Heart right ventricle (tissue), 16 donors: ENCODE measurements around the gene OPRM1. TPM values are rescaled to one million over a fixed set of nuclear protein-coding genes. Genes with fewer than 3 reads are reported as not detected.

Experiments used
- ATAC-seq, 8 donors: fragments of 200-7000 bp; cut with Tn5 transposase; one replicate each; pipeline ENCODE4 v1.9.1; 2020; ENCODE audit warnings: mild to moderate bottlenecking in 8 of 8, moderate library complexity in 8 of 8, moderate number of reproducible peaks in 1 of 8
- DNase-seq, 2 donors: peaks; one replicate each; pipeline ENCODE4 v3.0.0-alpha.2; 2020
- H3K27ac ChIP-seq, 10 donors: fragments of 200-600 bp; sonication (generic) in 2 of 10; one replicate each; pipeline versions ENCODE4 v1.5.0 to v1.8.0; 2020 to 2022; ENCODE audit warnings: mild to moderate bottlenecking in 3 of 10
- H3K27me3 ChIP-seq, 7 donors: fragments of 200-600 bp; one replicate each; pipeline ENCODE4 v1.8.0; 2021 to 2022; ENCODE audit warnings: mild to moderate bottlenecking in 2 of 7
- H3K36me3 ChIP-seq, 9 donors: fragments of 200-600 bp; sonication (generic) in 1 of 9; one replicate each; pipeline versions ENCODE4 v1.5.0 to v1.8.0; 2020 to 2022; ENCODE audit warnings: mild to moderate bottlenecking in 2 of 9
- H3K4me1 ChIP-seq, 9 donors: fragments of 200-600 bp; sonication (generic) in 1 of 9; one replicate each; pipeline versions ENCODE4 v1.5.0 to v1.8.0; 2020 to 2022; ENCODE audit warnings: mild to moderate bottlenecking in 4 of 9
- H3K4me3 ChIP-seq, 10 donors: fragments of 200-600 bp; sonication (generic) in 2 of 10; one replicate each; pipeline versions ENCODE4 v1.5.0 to v1.8.0; 2020 to 2022; ENCODE audit warnings: mild to moderate bottlenecking in 7 of 10, moderate library complexity in 2 of 10
- H3K9me3 ChIP-seq, 11 donors: fragments of 200-600 bp in 10 of 11; sonication (generic) in 2 of 11; one replicate each; pipeline versions ENCODE4 v1.5.0 to v1.8.0; 2013 to 2022; ENCODE audit warnings: mild to moderate bottlenecking in 2 of 11, control low read depth in 1 of 11, moderate library complexity in 1 of 11
- WGBS, 2 donors: extraction: QIAGEN DNeasy Blood & Tissue Kit; methylation state at CpG; one replicate each; pipeline ENCODE4 v1.1.7; 2013; ENCODE audit warnings: inconsistent platforms in 1 of 2; 5-methylcytosine and 5-hydroxymethylcytosine counted together
- intact Hi-C, 10 donors: fragments of 100-400 bp; cut with DNase I; formaldehyde crosslinking; loops; one replicate each; pipeline versions ENCODE4 v1.11.1 to v1.14.2; 2022
- polyA plus RNA-seq, 2 donors: library from polyadenylated mRNA; stranded (reverse); fragments of 200-250 nt; gene quantifications; one replicate each; pipeline ENCODE4 v1.2.3, GENCODE V29; 2013
- total RNA-seq, 10 donors: library from RNA; stranded (reverse); fragmentation: NEBNext Ultra II Directional in 3 of 10; extraction: Animal tissue kit (Norgen Biotek cat#: 25700) in 3 of 10; gene quantifications; one replicate each; pipeline versions ENCODE4 v1.2.1 to v1.2.4, GENCODE V29; 2021 to 2023
- TF ChIP-seq, protein P1 (sequence below), 9 donors: fragments of 200-600 bp; sonication (generic) in 2 of 9; IDR thresholded peaks; one replicate each; pipeline versions ENCODE4 v1.5.0 to v1.8.0; 2021 to 2022; ENCODE audit warnings: antibody characterized with exemption in 9 of 9, mild to moderate bottlenecking in 5 of 9, moderate library complexity in 1 of 9
- donor health status: Arrhythmogenic right ventricular cardiomyopathy.
- donor health status: ischemic (EF 13 %, LVEDD 7.1; RV severe dilation, severe dysfunction).
- donor health status: healthy with polysubstance abuse.
- donor health status: DM: no; HTN: yes; CAD: no.
- donor health status: DM: no; HTN: no; CAD: no.
- donor health status: ischemic (EF 25% LVEDD 6.9; RV normal size, moderate dysfunction).
- donor health status: ischemic (EF 25% LVEDD 5.7; RV mildly dilated, moderate dysfunction).
- donor health status: healthy.
- donor health status: DM: yes; HTN: yes; CAD: no.
- donor health status: Ischemic cardiomyopathy.
- donor health status: ischemic (EF 35%, LVEDD 5.7; RV mildly dilated, moderate dysfunction).
- donor health status: nonischemic (EF 11% LVEDD 7.7; RV severe dilation, severe dysfunction).
- donor health status: DM: yes; HTN: yes; CAD: no.
- donor health status: PGD.
- donor health status: ischemic (EF 29% LVEDD 5.4; RV normal size, mild dysfunction).
- donor health status: nonischemic (EF 23%, LVEDD 6.1; RV moderate dilation, normal function).

The OPRM1 gene
- total and polyA plus RNA-seq, 12 donors = not detected

GRCh38 chr6:153997221-153997620 is 41.8 kb upstream of the OPRM1 start:
- intact Hi-C loops = no loop called here
- Histone ChIP-seq H3K27ac (no peak overlapping the region), H3K4me1 (no peaks in the 10 kb centered on the region), H3K9me3 (no peaks in the 10 kb centered on the region), H3K36me3 (no peaks in the 10 kb centered on the region), H3K4me3 (no peak overlapping the region), H3K27me3 (peaks cover 0 to 3% (median 0%) of the 10 kb centered on the region in 7 donors)
- WGBS, 2 donors = 12 to 35% methylated on average over 3 of the region's 3 CpGs
- no peak for DNase-seq
- TF ChIP-seq, protein P1, sequence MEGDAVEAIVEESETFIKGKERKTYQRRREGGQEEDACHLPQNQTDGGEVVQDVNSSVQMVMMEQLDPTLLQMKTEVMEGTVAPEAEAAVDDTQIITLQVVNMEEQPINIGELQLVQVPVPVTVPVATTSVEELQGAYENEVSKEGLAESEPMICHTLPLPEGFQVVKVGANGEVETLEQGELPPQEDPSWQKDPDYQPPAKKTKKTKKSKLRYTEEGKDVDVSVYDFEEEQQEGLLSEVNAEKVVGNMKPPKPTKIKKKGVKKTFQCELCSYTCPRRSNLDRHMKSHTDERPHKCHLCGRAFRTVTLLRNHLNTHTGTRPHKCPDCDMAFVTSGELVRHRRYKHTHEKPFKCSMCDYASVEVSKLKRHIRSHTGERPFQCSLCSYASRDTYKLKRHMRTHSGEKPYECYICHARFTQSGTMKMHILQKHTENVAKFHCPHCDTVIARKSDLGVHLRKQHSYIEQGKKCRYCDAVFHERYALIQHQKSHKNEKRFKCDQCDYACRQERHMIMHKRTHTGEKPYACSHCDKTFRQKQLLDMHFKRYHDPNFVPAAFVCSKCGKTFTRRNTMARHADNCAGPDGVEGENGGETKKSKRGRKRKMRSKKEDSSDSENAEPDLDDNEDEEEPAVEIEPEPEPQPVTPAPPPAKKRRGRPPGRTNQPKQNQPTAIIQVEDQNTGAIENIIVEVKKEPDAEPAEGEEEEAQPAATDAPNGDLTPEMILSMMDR (IDR thresholded peaks at IDR 0.05) = no peak
- no peak for ATAC-seq

DNA sequence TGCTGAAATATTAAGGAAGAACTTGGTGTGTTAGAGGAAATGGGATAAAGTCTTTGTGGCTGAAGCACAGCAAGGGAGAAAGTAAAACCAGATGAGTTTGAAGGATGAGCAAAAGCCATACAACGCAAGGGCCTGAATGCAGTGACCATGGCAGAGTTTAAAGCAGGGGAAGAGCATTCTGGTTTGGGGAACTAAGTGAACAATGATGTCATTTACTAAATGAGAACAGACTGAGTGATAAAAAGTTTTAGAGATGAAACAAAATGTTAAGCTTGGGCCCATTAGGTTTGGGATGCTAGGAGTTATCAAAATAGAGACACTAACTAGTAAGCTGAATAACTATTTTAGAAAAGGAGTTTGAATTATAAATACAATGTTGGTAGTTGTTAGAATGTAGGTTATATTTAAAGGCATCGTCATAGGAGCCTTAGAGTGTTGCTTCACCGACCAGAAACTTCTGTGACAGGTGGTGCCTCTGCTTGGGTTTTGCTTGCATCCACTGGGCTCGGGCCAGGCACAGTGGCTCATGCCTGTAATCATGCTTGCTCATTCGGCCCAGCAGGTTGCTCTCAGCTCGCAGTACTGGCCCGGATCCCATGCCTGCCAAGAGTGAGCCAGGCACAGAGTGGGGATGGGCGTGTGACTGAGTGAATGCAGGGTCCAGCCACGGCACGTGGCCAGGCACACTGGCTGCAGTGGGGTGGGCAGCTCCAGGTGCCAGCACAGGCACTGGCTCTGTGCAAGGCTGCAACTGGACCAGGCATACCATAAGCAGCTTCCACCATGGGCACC is 37.4 kb upstream of the OPRM1 start:
- no peak overlapping the region for H3K27ac ChIP-seq
- no peak overlapping the region for H3K4me3 ChIP-seq
- H3K9me3 ChIP-seq = peaks cover 0 to 9% (median 0%) of the 10 kb centered on the region in 11 donors
- H3K4me1 ChIP-seq = no peaks in the 10 kb centered on the region
- 84% methylated on average over 10 of the region's 10 CpGs for WGBS, 2 donors
- DNase-seq (no peak), ATAC-seq (no peak)
- TF ChIP-seq, protein P1 (IDR thresholded peaks at IDR 0.05) = no peak
- H3K27me3 ChIP-seq = peaks cover 0 to 3% (median 0%) of the 10 kb centered on the region in 7 donors
- intact Hi-C loops = no loop called here
- no peaks in the 10 kb centered on the region for H3K36me3 ChIP-seq

DNA sequence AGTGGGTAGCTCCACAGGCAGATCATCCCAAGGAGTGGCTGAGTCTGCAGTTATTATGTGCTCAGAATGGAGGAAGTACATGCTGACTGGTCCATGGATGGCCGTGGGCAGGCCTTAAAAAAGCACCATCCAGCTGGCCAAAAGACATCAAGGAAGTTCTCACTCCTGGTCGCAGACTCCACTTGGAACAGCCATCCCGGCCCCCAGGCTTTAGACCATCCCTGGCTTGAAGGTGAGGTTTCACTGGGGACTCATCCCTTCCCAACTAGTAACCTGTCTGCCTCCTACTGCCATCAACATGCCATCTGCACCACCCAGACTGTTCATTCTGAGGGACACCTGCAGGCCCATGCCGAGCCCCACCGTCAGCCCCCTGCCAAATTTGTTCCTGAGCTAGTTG is 36.1 kb upstream of the OPRM1 start:
- Histone ChIP-seq H3K9me3 (peaks cover 0 to 17% (median 2%) of the 10 kb centered on the region in 11 donors), H3K4me3 (no peak overlapping the region), H3K4me1 (no peaks in the 10 kb centered on the region), H3K27me3 (peaks cover 0 to 3% (median 0%) of the 10 kb centered on the region in 7 donors), H3K36me3 (no peaks in the 10 kb centered on the region), H3K27ac (no peak overlapping the region)
- WGBS, 2 donors = 85 to 88% methylated on average over 5 of the region's 5 CpGs
- intact Hi-C loops = no loop called here
- ATAC-seq (no peak), DNase-seq (no peak)
- TF ChIP-seq, protein P1 (IDR thresholded peaks at IDR 0.05) = no peak

- no peaks in the 10 kb centered on the region for H3K27me3 ChIP-seq
- DNase-seq (no peak), ATAC-seq (no peak)
- TF ChIP-seq, protein P1 (IDR thresholded peaks at IDR 0.05) = no peak
- 61 to 76% methylated on average over 1 of the region's 1 CpG for WGBS, 2 donors
- intact Hi-C loops = no loop called here
- H3K36me3 ChIP-seq = no peaks in the 10 kb centered on the region
- no peak overlapping the region for H3K4me3 ChIP-seq
- no peaks in the 10 kb centered on the region for H3K4me1 ChIP-seq
- no peak overlapping the region for H3K27ac ChIP-seq
- peaks cover 0 to 13% (median 2%) of the 10 kb centered on the region in 11 donors for H3K9me3 ChIP-seq
Observed at GRCh38 chr6:154010371-154010770, 28.7 kb upstream of the OPRM1 start.
